Measurements from ENCODE around the gene CC2D1B. TPM values are rescaled to one million over a fixed set of nuclear protein-coding genes. Genes with fewer than 3 reads are reported as not detected.

Gene CC2D1B
- total RNA-seq, 4 donors from 2014 or later: 16.6 to 29.8 (median 25.1) TPM

GRCh38 chr1:52348704-52349300 lies 17.2 kb downstream of the CC2D1B start:
- intact Hi-C loops (cut with DNase I; ENCODE audit: low total_unique reads): no loop called here
- WGBS, 2 donors: 32 to 42% methylated on average over 8 of the region's 8 CpGs

GRCh38 chr1:52346653-52347052 lies 19.4 kb downstream of the CC2D1B start:
- no peak overlapping the region for H3K4me3 ChIP-seq (ENCODE audit: low read depth, poor library complexity, severe bottlenecking)
- WGBS, 2 donors: 88 to 90% methylated on average over 4 of the region's 4 CpGs
- DNase-seq (ENCODE audit: low spot score in 2 of 2): peak in 1 of 2 donors; percentile 20
- TF ChIP-seq POLR2A (IDR thresholded peaks at IDR 0.05) (no peak), CTCF (IDR thresholded peaks at IDR 0.05) (no peak)
- intact Hi-C loops (cut with DNase I; ENCODE audit: low total_unique reads): no loop called here

More at GRCh38 chr1:52348704-52349300, 17.2 kb downstream of the CC2D1B start:
- DNase-seq (ENCODE audit: low spot score in 2 of 2): peak in 1 of 2 donors; percentile 60
- H3K4me3 ChIP-seq (ENCODE audit: low read depth, poor library complexity, severe bottlenecking): no peak overlapping the region
- no peak for TF ChIP-seq POLR2A (IDR thresholded peaks at IDR 0.05)
- TF ChIP-seq CTCF (IDR thresholded peaks at IDR 0.05): no peak

GRCh38 chr1:52345252-52345651 lies 20.8 kb downstream of the CC2D1B start:
- DNase-seq (ENCODE audit: low spot score in 2 of 2): peak in 1 of 2 donors; percentile 52

GRCh38 chr1:52343979-52344378 lies 22.0 kb downstream of the CC2D1B start:
- TF ChIP-seq CTCF (IDR thresholded peaks at IDR 0.05) (no peak), POLR2A (IDR thresholded peaks at IDR 0.05) (no peak)
- no peak for DNase-seq (ENCODE audit: low spot score in 2 of 2)
- no peak overlapping the region for H3K4me3 ChIP-seq (ENCODE audit: low read depth, poor library complexity, severe bottlenecking)
- intact Hi-C loops (cut with DNase I; ENCODE audit: low total_unique reads): no loop called here
- WGBS, 2 donors: 92% methylated on average over 3 of the region's 3 CpGs

More at GRCh38 chr1:52345252-52345651, 20.8 kb downstream of the CC2D1B start:
- no peak for TF ChIP-seq POLR2A (IDR thresholded peaks at IDR 0.05)
- TF ChIP-seq CTCF (IDR thresholded peaks at IDR 0.05): no peak
- 76 to 92% methylated on average over 2 of the region's 2 CpGs for WGBS, 2 donors
- no peak overlapping the region for H3K4me3 ChIP-seq (ENCODE audit: low read depth, poor library complexity, severe bottlenecking)
- intact Hi-C loops (cut with DNase I; ENCODE audit: low total_unique reads): no loop called here

- DNase-seq (ENCODE audit: low spot score in 2 of 2): peak in 1 of 2 donors; percentile 62
- 76 to 78% methylated on average over 7 of the region's 7 CpGs for WGBS, 2 donors
- intact Hi-C loops (cut with DNase I; ENCODE audit: low total_unique reads): no loop called here
- H3K4me3 ChIP-seq (ENCODE audit: low read depth, poor library complexity, severe bottlenecking): no peak overlapping the region
- no peak for TF ChIP-seq CTCF (IDR thresholded peaks at IDR 0.05)
- no peak for TF ChIP-seq POLR2A (IDR thresholded peaks at IDR 0.05)
These were observed 24.2 kb downstream of the CC2D1B start for GRCh38 chr1:52341655-52342260.
